Nucleus accumbens (tissue), 56 donors: ENCODE data around the gene CACNA1G.

Source experiments
- DNase-seq, 56 donors: peaks; one replicate each; lab custom pipeline; 2025; lab: John Stamatoyannopoulos, UW

The CACNA1G gene

GRCh38 chr17:50547035-50547735 is 13.3 kb upstream of the CACNA1G start, which contains the start of gene SPATA20:
TSS of gene SPATA20 (plus strand) at chr17:50547174. CDS start at chr17:50547209, 35 bp downstream.
- DNase-seq: peak in 55 of 56 donors; percentile 17 to 90 (median 65)

- DNase-seq: no peak
These were observed 12.8 kb upstream of the CACNA1G start for GRCh38 chr17:50547736-50548083.

- no peak for DNase-seq
These were observed 11.7 kb upstream of the CACNA1G start for GRCh38 chr17:50548831-50549230.

- no peak for DNase-seq
These were observed 11.1 kb upstream of the CACNA1G start for GRCh38 chr17:50549256-50549941.

- DNase-seq: no peak
These were observed 10.5 kb upstream of the CACNA1G start for GRCh38 chr17:50549969-50550368.

GRCh38 chr17:50550661-50551432 is 9.7 kb upstream of the CACNA1G start:
- peak in 52 of 56 donors; percentile 7 to 82 (median 58) for DNase-seq

GRCh38 chr17:50551433-50551815 is 9.1 kb upstream of the CACNA1G start:
- no peak for DNase-seq

GRCh38 chr17:50551884-50552283 is 8.6 kb upstream of the CACNA1G start:
- no peak for DNase-seq

GRCh38 chr17:50554201-50554600 is 6.3 kb upstream of the CACNA1G start:
- DNase-seq: no peak

- DNase-seq: peak in 10 of 56 donors; percentile 6 to 47 (median 27)
These were observed 3.7 kb upstream of the CACNA1G start for GRCh38 chr17:50556803-50557202.

GRCh38 chr17:50557630-50558029 is 2.9 kb upstream of the CACNA1G start:
- DNase-seq: no peak

GRCh38 chr17:50558091-50558490 is 2.4 kb upstream of the CACNA1G start:
- no peak for DNase-seq

GRCh38 chr17:50558581-50558940 is 2.0 kb upstream of the CACNA1G start:
- peak in 2 of 56 donors; percentile 12 to 15 for DNase-seq

GRCh38 chr17:50558941-50559614 is 1.4 kb upstream of the CACNA1G start:
- DNase-seq: peak in 5 of 56 donors; percentile 7 to 44 (median 14)

- DNase-seq: peak in 3 of 56 donors; percentile 19 to 66 (median 35)
These were observed 786 bp upstream of the CACNA1G start for GRCh38 chr17:50559674-50560184.

GRCh38 chr17:50560931-50561745 is 623 bp downstream of the CACNA1G start:
- DNase-seq: peak in 1 of 56 donors; percentile 79

GRCh38 chr17:50561746-50562141 is 1.2 kb downstream of the CACNA1G start:
- DNase-seq: no peak

- no peak for DNase-seq
These were observed 2.0 kb downstream of the CACNA1G start for GRCh38 chr17:50562242-50563091.

- peak in 1 of 56 donors; percentile 16 for DNase-seq
These were observed 2.6 kb downstream of the CACNA1G start for GRCh38 chr17:50563092-50563511.
